Ovary (tissue), 9 donors: ENCODE results near the gene PPP5C. TPM values are rescaled to one million over a fixed set of nuclear protein-coding genes. Genes with fewer than 3 reads are reported as not detected.

Experiments
- DNase-seq, 5 donors: peaks; one replicate each; pipeline ENCODE4 v3.0.0-alpha.2; 2019 to 2020
- H3K27ac ChIP-seq, 2 donors: fragments of 200-600 bp; one replicate each; pipeline versions ENCODE4 v1.5.1 to v1.8.0; 2019 to 2022
- H3K27me3 ChIP-seq: fragments of 200-600 bp; one replicate; pipeline ENCODE4 v1.8.0; 2022
- H3K36me3 ChIP-seq: fragments of 200-600 bp; sonication (generic); one replicate; pipeline ENCODE4 v1.5.1; 2019
- H3K4me1 ChIP-seq: one replicate; pipeline ENCODE4 v1.8.1; 2013; ENCODE audit warnings: mild to moderate bottlenecking, moderate library complexity; ENCODE audit not compliant: insufficient read depth
- H3K4me3 ChIP-seq: fragments of 200-600 bp; sonication (generic); one replicate; pipeline ENCODE4 v1.5.1; 2017
- H3K9me3 ChIP-seq, 2 donors: fragments of 200-600 bp in 1 of 2; sonication (generic) in 1 of 2; one replicate each; pipeline versions ENCODE4 v1.5.1 to v1.8.1; 2013 to 2019; ENCODE audit warnings: mild to moderate bottlenecking in 1 of 2, moderate library complexity in 1 of 2
- EP300 ChIP-seq: sonication (generic); formaldehyde crosslinking; IDR thresholded peaks from one replicate; pipeline ENCODE4 v1.6.1; 2017; ENCODE audit warnings: antibody characterized with exemption
- POLR2A ChIP-seq: fragments of 450-650 bp; IDR thresholded peaks from one replicate; pipeline ENCODE4 v1.6.1; 2017; ENCODE audit warnings: antibody characterized with exemption, mild to moderate bottlenecking, moderate library complexity
- WGBS, 3 donors: extraction: QIAGEN DNeasy Blood & Tissue Kit in 1 of 3; methylation state at CpG; one replicate each; pipeline versions ENCODE4 v1.1.5 to v1.1.7; 2013 to 2017; 5-methylcytosine and 5-hydroxymethylcytosine counted together
- intact Hi-C, 4 donors: fragments of 100-400 bp; cut with DNase I; formaldehyde crosslinking; loops; one replicate each; pipeline versions ENCODE4 v1.11.0 to v1.15.1; 2022 to 2023
- polyA plus RNA-seq, 2 donors: library from polyadenylated mRNA; stranded (reverse); fragments of 200-250 nt in 1 of 2; fragments of 350-450 nt in 1 of 2; fragmentation: Illumina TruSeq in 1 of 2; extraction: RNeasy Lipid Tissue Mini Kit (QIAGEN cat#74804) in 1 of 2; gene quantifications; one replicate each; pipeline ENCODE4 v1.2.3, GENCODE V29; 2013 to 2014
- total RNA-seq, 7 donors: library from RNA; depleted of rRNA in 2 of 7; stranded (reverse); fragments of >200 nt in 2 of 7; fragmentation: NEBNext Ultra II Directional in 3 of 7; extraction: Animal tissue kit (Norgen Biotek cat#: 25700) in 3 of 7; gene quantifications; one replicate each; pipeline versions ENCODE4 v1.1.0 to v1.2.4, GENCODE V29; 2016 to 2023
- TF ChIP-seq, protein P1 (sequence below), 3 donors: fragments of 450-650 bp in 2 of 3; fragments of 200-600 bp in 1 of 3; IDR thresholded peaks; one replicate each; pipeline versions ENCODE4 v1.5.1 to v1.8.0; 2016 to 2022; ENCODE audit warnings: antibody characterized with exemption in 3 of 3, mild to moderate bottlenecking in 1 of 3
- donor health status: DM: no; HTN: no; CAD: no; lungs with moderate emphysema.
- donor health status: DM: no; HTN: no; CAD: no.
- donor health status: Bipolar disorder and iron deficiency.
- donor health status: DM: yes; HTN: yes; CAD: no.
- donor health status: DM: no; HTN: no; CAD: no.
- donor health status: DM: yes; HTN: yes; CAD: no.

The PPP5C gene
- total and polyA plus RNA-seq, 9 donors = 33.1 to 79.2 (median 45.3) TPM

DNA sequence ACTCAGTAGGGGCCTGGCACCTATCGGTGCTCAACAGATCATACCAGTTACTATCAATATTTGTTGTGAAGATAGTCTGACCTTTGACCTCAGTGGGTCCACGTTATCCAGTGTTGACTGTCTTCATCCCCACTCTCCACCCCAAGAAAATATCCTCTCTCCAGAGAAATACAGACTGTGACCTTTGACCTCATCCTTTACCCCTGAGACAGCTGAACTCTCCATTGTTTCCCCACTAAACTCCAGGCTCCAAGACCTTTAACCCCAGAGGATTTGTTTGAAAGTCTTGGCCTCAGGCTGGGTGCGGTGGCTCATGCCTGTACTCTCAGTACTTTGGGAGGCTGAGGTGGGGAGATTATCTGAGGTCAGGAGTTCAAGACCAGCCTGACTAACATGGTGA is 22.6 kb upstream of the PPP5C start:
- H3K9me3 ChIP-seq = no peaks in the 10 kb centered on the region
- no peaks in the 10 kb centered on the region for H3K36me3 ChIP-seq
- intact Hi-C loops = no loop called here
- no peak for DNase-seq
- 63 to 75% (median 70%) methylated on average over 3 of the region's 3 CpGs for WGBS, 3 donors
- TF ChIP-seq, protein P1, sequence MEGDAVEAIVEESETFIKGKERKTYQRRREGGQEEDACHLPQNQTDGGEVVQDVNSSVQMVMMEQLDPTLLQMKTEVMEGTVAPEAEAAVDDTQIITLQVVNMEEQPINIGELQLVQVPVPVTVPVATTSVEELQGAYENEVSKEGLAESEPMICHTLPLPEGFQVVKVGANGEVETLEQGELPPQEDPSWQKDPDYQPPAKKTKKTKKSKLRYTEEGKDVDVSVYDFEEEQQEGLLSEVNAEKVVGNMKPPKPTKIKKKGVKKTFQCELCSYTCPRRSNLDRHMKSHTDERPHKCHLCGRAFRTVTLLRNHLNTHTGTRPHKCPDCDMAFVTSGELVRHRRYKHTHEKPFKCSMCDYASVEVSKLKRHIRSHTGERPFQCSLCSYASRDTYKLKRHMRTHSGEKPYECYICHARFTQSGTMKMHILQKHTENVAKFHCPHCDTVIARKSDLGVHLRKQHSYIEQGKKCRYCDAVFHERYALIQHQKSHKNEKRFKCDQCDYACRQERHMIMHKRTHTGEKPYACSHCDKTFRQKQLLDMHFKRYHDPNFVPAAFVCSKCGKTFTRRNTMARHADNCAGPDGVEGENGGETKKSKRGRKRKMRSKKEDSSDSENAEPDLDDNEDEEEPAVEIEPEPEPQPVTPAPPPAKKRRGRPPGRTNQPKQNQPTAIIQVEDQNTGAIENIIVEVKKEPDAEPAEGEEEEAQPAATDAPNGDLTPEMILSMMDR (IDR thresholded peaks at IDR 0.05) = no peak
- no peaks in the 10 kb centered on the region for H3K27me3 ChIP-seq
- no peak overlapping the region for H3K27ac ChIP-seq
- no peak overlapping the region for H3K4me3 ChIP-seq
- H3K4me1 ChIP-seq = no peaks in the 10 kb centered on the region

GRCh38 chr19:46326608-46327007 is 20.3 kb upstream of the PPP5C start:
- Histone ChIP-seq H3K36me3 (no peaks in the 10 kb centered on the region), H3K27me3 (no peaks in the 10 kb centered on the region), H3K27ac (no peak overlapping the region), H3K9me3 (no peaks in the 10 kb centered on the region), H3K4me1 (no peaks in the 10 kb centered on the region), H3K4me3 (no peak overlapping the region)
- intact Hi-C loops = no loop called here
- WGBS, 3 donors = 96 to 98% (median 97%) methylated on average over 4 of the region's 4 CpGs
- DNase-seq = no peak
- TF ChIP-seq POLR2A (no peak), EP300 (no peak)
- TF ChIP-seq, protein P1 (IDR thresholded peaks at IDR 0.05) = no peak

- no peak for DNase-seq
- Histone ChIP-seq H3K36me3 (no peaks in the 10 kb centered on the region), H3K27ac (no peak overlapping the region), H3K9me3 (no peaks in the 10 kb centered on the region), H3K4me1 (no peaks in the 10 kb centered on the region), H3K4me3 (no peak overlapping the region), H3K27me3 (no peaks in the 10 kb centered on the region)
- intact Hi-C loops = no loop called here
- WGBS, 3 donors = 93 to 98% (median 95%) methylated on average over 2 of the region's 2 CpGs
- TF ChIP-seq EP300 (no peak), POLR2A (no peak)
- TF ChIP-seq, protein P1 (IDR thresholded peaks at IDR 0.05) = no peak
Observed at GRCh38 chr19:46328079-46328478, 18.8 kb upstream of the PPP5C start.

- no peak overlapping the region for H3K27ac ChIP-seq
- H3K27me3 ChIP-seq = no peaks in the 10 kb centered on the region
- WGBS, 3 donors = 92 to 98% (median 94%) methylated on average over 2 of the region's 2 CpGs
- no peak for TF ChIP-seq EP300
- TF ChIP-seq POLR2A = no peak
- TF ChIP-seq, protein P1 (IDR thresholded peaks at IDR 0.05) = no peak
- DNase-seq = no peak
- no peaks in the 10 kb centered on the region for H3K36me3 ChIP-seq
- no peaks in the 10 kb centered on the region for H3K4me1 ChIP-seq
- intact Hi-C loops = no loop called here
- no peak overlapping the region for H3K4me3 ChIP-seq
- no peaks in the 10 kb centered on the region for H3K9me3 ChIP-seq
Observed at GRCh38 chr19:46330319-46330918, 16.5 kb upstream of the PPP5C start.
